SU-DHL-6 (cell line): Measurements from ENCODE around the gene PSMB11.

Source experiments
- EZH2phosphoT487 ChIP-seq: fragments of 200-600 bp; sonication (generic), shearing (Covaris generic); conservative IDR thresholded peaks from 2 replicates; pipeline ENCODE4 v1.6.1; 2018; ENCODE audit warnings: mild to moderate bottlenecking, antibody characterized with exemption, low read length, moderate library complexity, mixed read lengths
- TF ChIP-seq, protein P1 (sequence below): fragments of 200-600 bp; sonication (generic); IDR thresholded peaks from one replicate; pipeline ENCODE4 v1.5.1; 2017; ENCODE audit warnings: antibody characterized with exemption, mild to moderate bottlenecking, low read length, moderate library complexity; ENCODE audit not compliant: insufficient read depth, poor library complexity, severe bottlenecking

DNA sequence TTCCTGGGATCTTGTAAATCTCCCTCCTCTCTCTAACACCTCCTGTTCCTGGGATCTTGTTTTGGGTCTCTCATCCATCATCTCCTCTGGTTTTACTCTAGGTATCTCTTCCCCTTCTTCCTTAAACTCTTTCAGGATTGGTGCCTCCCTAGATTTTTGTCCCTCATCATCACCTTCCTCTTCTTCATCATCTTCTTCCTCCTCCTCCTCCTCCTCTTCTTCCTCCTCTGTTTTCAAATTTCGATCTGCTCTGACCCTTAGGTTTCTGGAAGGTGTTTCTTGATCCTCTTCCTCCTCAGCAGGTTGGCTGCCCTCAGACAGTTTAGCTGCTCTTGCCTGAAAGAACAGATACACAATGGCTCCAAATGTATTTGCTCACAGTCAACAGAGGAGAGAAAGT lies 38.5 kb downstream of the PSMB11 start:
- TF ChIP-seq, protein P1, sequence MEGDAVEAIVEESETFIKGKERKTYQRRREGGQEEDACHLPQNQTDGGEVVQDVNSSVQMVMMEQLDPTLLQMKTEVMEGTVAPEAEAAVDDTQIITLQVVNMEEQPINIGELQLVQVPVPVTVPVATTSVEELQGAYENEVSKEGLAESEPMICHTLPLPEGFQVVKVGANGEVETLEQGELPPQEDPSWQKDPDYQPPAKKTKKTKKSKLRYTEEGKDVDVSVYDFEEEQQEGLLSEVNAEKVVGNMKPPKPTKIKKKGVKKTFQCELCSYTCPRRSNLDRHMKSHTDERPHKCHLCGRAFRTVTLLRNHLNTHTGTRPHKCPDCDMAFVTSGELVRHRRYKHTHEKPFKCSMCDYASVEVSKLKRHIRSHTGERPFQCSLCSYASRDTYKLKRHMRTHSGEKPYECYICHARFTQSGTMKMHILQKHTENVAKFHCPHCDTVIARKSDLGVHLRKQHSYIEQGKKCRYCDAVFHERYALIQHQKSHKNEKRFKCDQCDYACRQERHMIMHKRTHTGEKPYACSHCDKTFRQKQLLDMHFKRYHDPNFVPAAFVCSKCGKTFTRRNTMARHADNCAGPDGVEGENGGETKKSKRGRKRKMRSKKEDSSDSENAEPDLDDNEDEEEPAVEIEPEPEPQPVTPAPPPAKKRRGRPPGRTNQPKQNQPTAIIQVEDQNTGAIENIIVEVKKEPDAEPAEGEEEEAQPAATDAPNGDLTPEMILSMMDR: no peak
- no peak for TF ChIP-seq EZH2phosphoT487
